GM19438 (cell line): ENCODE data around the gene NKAIN1.
"Not testable (repeated sequence)": the region's sequence is repeated elsewhere in the genome, so short reads cannot be mapped to it uniquely, and the experiment has no call there.

Source experiments
- ATAC-seq: cut with Tn5 transposase; IDR thresholded peaks from one replicate; pipeline ENCODE4 v1.9.1; 2021; ENCODE audit warnings: low read depth; ENCODE audit not compliant: unreplicated experiment

NKAIN1 gene

DNA sequence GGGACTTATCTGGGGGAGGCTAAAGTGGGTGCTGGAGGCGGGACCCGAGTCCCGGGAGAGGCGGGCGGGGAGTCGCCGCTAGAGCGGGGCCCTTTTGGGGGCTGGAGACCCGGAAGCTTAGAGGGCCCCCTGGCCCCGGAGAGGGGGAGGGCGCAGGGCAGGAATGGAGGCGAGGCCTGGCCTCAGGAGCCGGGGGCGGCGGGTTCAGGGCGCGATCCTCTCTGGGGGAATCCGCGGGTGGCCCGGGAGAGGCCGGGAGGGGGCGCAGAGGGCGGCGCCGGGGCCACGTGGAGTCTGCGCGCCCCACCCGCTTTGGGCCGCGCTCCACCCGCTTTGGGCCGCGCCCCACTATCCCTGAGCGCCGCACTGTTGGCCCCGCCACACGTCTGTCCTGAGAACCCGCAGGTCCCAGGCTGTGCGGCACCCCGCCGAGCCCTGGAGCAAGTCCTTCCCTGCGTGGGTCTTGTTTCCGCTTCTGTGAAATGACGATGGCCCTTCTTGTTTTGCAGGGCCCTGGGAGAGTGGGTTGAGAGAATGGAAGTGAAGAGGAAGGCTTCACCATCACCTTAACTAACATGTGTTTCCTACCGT is 84.4 kb downstream of the NKAIN1 start:
- ATAC-seq: peak; percentile 81

GRCh38 chr1:31154632-31155215 is 85.0 kb downstream of the NKAIN1 start:
- ATAC-seq: peak; percentile 26

GRCh38 chr1:31154000-31154631 is 85.6 kb downstream of the NKAIN1 start:
- no peak for ATAC-seq

GRCh38 chr1:31153423-31153822 is 86.3 kb downstream of the NKAIN1 start:
- ATAC-seq: no peak

GRCh38 chr1:31152181-31152795 is 87.4 kb downstream of the NKAIN1 start:
- ATAC-seq: no peak

- ATAC-seq: no peak
Measured at GRCh38 chr1:31151402-31151801, 88.3 kb downstream of the NKAIN1 start.

DNA sequence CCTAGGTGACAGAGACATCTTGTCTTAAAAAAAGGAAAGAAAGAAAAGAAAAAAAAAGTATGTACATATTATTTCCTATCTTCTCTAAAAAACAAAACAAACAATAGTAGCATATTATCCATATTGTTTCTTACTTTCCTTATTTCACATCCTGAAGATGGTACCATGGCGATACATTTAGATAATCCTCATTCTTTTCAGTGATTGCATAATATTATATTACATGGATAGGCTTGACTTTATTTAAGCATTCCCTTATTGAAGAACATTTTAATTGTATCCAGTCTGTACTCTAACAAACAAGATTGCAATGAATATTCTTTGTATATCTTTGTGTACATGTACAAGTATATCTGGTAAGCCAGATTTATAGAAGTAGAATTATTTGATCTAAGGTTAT is 91.3 kb downstream of the NKAIN1 start:
- no peak for ATAC-seq

DNA sequence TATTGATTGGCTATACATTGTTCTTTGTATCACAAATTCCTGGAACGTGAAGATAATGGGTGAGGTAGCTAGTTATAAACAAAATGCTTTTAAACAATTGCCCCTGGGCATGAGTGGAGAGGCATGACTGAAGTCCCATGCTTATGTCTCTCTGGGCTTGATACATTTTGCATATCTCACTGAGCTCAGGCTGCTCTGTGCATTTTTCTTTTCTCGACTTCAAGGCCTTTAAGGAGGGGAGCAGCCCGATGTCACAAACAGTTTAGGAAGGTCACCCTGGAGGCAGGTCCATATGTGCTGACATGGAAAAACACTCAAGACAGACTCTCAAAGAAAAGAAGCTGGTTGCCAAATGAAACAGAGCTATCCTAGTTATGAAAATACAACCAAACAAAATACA is 94.0 kb downstream of the NKAIN1 start:
- ATAC-seq: no peak

GRCh38 chr1:31144442-31144841 is 95.2 kb downstream of the NKAIN1 start:
- no peak for ATAC-seq

DNA sequence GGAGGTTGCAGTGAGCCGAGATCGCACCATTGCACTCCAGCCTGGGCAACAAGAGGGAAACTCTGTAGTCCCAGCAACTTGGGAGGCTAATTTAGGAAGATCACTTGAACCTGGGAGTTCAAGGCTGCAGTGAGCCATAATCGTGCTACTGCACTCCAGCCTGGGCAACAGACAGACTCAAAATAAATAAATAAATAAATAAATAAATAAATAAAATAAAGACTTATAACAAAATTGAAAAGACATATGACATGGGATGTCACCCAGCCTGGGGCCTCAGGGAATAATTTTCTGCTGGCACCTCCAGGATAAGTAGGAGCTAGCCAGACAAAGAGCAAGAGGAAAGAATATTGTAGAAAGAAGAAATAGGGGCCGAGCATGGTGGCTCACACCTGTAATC is 96.2 kb downstream of the NKAIN1 start:
- ATAC-seq: no peak

DNA sequence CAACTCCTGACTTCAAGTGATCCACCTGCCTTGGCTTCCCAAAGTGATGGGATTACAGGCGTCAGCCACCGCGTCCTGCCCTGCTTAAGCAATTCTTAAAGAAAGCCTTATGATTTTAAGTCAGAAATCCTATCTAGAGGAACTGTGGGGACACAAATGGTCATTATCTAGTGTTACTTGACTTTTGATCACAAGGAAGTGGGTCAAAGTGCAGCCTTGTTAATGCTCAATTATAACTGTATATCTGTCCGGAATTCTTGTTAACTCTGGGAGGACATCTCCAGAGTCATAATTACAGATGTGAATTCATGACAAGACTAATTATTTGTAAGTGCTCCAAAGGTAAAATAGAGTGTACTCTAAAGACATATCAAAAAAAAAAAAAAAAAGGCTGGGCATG is 97.3 kb downstream of the NKAIN1 start:
- no peak for ATAC-seq

GRCh38 chr1:31140299-31140698 is 99.4 kb downstream of the NKAIN1 start:
- no peak for ATAC-seq

DNA sequence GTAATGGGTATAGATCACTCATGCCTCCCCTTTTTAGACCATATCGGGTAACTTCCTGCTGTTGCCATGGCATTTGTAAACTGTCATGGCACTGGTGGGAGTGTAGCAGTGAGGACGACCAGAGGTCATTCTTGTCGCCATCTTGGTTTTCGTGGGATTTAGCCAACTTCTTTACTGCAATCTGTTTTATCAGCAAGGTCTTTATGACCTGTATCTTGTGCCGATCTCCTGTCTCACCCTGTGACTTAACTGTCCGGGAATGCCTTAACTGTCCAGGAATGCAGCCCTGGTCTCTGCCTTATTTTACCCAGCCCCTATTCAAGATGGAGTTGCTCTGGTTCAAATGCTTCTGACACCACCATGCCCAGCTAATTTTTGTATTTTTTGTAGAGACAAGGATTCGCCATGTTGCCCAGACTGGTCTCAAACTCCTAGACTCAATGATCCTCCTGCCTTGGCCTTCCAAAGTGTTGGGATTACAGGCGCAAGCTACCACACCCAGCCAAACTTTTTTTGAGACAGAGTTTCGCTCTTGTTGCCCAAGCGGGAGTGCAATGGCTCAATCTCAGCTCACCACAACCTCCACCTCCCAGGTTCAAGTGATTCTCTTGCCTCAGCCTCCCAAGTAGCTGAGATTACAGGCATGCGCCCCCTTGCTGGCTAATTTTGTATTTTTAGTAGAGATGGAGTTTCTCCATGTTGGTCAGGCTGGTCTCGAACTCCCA is 100.7 kb downstream of the NKAIN1 start:
- not testable (repeated sequence) for ATAC-seq

DNA sequence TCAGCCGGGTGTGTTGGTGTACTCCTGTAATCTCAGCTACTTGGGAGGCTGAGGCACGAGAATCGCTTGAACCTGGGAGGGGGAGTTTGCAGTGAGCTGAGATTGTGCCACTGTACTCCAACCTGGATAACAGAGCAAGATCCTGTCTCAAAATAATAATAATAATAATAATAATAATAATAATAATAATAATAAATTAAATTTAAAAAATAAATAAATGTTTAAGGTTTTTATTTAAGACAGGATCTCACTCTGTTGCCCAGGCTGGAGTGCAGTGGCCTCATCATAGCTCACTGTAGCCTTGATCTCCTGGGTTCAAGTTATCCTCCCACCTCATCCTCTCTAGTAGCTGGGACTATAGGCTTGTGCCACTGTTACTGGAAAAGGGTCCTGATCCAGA is 101.8 kb downstream of the NKAIN1 start:
- not testable (repeated sequence) for ATAC-seq

DNA sequence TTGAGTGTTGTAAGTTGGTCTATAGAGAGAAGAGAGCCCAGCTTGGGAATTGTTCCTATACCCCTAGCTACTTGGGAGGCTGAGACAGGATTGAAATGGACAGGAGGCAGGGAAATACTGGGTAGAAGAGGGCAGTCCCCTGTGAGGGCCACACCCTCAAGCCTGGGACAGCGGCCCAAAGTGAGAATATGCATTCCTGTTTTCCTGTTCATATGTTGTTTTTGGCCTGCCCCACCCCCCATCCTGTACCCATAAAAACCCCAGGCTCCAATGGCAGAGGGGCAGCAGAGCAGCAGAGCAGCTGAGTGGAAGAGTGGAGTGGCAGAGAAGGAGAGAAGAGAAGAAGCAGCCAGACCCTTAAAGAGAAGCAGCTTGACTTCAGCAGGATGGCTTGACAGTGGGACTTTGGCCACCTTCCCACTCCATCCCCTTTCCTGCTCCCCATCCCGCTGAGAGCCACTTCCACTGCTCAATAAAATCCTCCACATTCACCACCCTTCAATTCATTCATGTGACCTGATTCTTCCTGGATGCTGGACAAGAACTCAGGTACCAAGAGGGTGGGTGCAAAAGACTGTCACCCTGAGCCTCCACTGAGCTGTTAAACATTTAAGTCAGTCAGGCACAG is 103.6 kb downstream of the NKAIN1 start:
- no peak for ATAC-seq

DNA sequence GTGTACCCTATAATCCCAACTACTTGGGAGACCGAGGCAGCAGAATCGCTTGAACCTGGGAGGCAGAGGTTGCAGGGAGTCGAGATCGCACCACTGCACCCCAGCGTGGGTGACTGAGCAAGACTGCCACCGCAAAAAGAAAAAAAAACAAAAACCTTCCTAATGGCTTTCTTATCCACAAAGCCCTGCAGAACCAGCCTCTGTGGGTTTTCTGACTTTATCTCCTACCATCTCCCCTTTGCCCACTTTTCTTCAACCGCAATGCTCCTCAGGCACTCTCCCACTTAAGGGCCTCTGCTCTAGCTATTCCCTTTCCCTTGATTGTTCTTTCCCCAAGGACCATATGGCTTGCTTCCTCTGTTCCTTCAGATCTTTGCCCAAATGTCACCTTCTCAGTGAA is 106.3 kb downstream of the NKAIN1 start:
- ATAC-seq: no peak
